ENCODE results near the gene PXN.

The PXN gene

GRCh38 chr12:120265473-120266179 lies at the start of gene PXN:
Gene PXN (minus strand): TSS chr12:120265730. CDS start chr12:120265629, 101 bp downstream.
- peak; percentile 93 for DNase-seq

- DNase-seq: no peak
Measured at GRCh38 chr12:120314220-120314619, 48.7 kb upstream of the PXN start.

DNA sequence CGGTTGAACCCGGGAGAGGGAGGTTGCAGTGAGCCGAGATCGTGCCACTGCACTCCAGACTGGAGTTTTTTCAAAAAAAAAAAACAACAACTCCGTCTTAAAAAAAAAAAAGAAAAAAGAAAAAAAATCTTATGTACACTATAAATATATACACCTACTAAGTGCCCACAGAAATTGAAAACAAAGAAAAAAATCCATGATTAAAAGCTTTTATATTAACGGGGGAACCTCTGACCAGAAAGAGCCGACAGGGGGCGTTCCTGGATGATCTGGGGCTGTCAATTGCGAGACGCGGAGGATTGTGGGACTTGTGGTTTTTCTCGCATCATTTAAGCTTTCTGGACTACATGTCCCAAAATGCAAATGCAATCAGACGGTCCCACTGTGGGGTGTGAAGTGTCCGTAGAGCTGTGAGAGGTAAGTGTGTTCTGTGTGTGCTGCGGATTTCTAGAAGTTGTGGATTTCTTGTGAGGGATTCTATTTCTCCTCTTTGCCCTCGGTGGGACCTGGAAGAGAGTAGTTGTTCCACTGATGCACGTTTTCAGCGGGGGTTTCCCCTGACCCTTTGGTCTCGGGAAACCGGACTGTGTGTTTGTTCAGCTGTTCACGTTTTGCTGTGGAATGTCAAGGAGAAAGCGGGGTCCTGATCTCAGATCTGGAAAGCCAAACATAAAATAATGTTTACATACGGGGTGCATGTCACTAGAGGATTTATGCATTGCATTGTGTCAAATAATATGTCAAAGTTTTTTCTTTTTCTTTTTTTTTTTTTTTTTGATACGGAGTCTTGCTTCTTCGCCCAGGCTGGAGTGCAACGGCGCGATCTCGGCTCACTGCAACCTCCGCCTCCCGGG lies 36.7 kb upstream of the PXN start, which contains the start of gene SIRT4:
SIRT4 (plus strand) TSS at position 360 of the 854 bp plus-strand sequence. CDS start 1,241 bp downstream, outside the sequence.
- DNase-seq: peak; percentile 88

- DNase-seq: peak; percentile 63
Measured at GRCh38 chr12:120292661-120293531, 27.4 kb upstream of the PXN start, which contains the start of gene RNU4-1. Gene RNU4-1 (minus strand): TSS chr12:120293237.

DNA sequence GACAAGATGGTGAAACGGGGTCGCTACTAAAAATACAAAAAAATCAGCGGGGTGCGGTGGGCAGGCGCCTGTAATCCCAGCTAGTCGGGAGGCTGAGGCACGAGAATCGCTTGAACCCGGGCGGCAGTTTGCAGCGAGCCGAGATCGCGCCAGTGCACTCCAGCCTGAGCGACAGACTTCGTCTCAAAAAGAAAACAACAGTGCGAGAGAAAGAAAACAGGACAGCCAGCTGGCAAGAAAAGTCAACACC lies 26.8 kb upstream of the PXN start:
- DNase-seq: no peak

DNA sequence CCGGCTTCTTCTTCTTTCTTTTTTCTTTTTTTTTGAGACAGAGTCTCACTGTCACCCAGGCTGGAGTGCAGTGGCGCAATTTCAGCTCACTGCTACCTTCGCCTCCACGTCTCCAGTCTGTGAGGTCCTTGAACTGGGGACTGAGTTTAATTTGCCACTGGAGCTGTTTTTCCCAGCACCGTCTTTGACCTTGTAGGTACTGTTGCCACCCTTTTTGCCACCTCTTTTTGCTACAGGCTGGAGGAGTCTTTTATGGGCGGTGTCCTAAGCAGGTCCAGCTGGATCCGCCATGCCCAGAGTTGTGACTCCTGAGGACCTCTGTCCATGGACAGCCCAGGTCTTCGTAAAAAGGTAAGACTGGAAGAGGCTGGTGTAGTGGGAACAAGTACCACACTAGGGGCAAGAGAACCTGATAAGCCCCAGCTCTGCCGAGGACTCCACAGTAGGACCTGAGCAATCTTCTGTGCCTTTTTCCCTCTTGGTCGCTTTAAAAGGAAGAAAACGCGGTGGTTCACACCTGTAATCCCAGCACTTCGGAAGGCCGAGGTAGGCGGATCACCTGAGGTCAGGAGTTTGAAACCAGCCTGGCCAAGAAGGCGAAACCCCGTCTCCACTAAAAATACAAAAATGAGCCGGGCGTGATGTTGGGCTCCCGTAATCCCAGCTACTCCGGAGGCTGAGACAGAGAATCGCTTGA lies 25.2 kb upstream of the PXN start:
- DNase-seq: peak; percentile 18

DNA sequence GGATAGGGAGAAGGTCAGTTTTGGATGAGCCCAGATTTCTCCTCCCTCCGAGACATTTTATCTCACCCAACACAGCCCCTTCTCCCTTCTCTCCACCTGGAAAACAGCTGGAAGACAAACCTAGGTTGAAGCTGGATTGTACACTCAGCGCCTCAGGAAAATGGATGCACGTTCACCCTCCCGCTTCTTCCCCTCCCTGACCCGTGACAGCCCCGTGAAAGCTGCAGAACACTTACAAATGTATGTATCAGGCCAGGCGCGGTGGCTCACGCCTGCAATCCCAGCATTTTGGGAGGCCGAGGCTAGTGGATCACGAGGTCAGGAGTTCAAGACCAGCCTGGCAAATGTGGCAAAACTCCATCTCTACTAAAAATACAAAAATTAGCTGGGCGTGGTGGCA lies 22.0 kb upstream of the PXN start:
- DNase-seq: no peak

- no peak for DNase-seq
Measured at GRCh38 chr12:120286768-120287490, 21.4 kb upstream of the PXN start.

DNA sequence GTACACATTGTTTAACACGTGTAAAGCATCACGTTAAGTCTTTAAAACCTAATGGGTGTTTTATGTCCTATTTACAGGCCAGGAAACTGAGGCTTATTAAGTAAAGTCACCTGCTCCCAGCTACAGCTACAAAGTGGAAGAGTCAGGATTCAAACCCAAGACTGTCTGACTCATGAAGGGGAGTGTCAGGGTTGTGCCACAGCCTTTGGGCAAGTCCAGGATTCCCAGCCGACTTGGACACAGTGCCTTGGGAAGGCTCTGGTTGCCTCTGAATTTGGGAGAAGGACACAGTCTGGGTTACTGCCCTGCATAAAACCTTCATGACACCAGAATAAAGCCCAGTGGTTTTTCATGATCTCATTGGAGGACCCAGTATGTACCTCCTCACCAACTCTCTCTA lies 18.9 kb upstream of the PXN start:
- no peak for DNase-seq

GRCh38 chr12:120283318-120283717 lies 17.8 kb upstream of the PXN start:
- DNase-seq: no peak

GRCh38 chr12:120278137-120279069 lies 12.9 kb upstream of the PXN start:
- no peak for DNase-seq

DNA sequence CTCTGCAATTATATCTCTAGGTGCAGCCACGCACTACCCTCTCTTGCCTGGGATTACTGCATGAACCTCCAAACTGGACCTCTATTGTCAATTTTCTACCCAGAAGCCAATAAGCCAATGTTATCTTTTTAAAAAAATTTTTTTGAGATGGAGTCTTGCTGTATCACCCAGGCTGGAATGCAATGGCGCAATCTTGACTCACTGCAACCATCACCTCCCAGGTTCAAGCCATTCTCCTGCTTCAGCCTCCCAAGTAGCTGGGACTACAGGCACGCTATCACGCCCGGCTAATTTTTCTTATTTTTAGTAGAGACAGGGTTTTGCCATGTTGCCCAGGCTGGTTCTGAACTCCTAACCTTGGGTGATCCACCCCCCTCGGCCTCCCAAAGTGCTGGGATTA lies 11.2 kb upstream of the PXN start:
- DNase-seq: no peak

GRCh38 chr12:120267736-120268135 lies 2.2 kb upstream of the PXN start:
- DNase-seq: no peak

DNA sequence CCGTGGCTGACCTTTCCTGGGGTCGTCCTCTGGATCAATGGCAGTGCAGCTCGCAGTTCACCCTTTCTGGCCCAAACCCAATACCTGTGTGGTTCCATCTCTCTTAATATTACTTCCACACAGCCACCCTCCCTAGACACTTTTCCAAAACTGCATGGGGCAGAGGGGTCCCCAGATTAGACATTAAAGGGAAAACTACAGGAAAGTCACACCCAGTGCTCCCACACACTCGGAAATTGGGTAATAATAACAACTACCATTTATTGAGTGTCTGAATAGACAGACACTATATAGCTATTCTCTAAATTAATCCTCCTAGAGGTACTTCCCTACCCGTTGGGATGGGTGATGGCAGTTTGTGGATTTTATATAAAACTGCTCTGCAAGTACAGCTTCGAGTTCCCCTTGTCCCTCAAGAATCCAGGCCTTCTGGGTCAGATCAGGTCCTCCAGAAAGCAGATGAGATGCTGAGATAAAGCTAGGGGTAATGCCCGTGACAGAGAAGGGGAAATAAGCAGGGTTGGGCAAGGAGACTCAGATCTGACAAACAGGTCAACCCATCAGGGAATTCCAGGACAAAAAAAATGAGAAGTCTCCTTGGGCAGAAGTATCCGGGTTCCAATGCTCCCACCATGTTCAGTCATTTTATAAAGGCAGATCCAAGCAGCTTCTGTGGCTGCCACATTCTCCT lies 795 bp upstream of the PXN start:
- DNase-seq: no peak

GRCh38 chr12:120264904-120265472 lies 542 bp downstream of the PXN start:
- DNase-seq: no peak

DNA sequence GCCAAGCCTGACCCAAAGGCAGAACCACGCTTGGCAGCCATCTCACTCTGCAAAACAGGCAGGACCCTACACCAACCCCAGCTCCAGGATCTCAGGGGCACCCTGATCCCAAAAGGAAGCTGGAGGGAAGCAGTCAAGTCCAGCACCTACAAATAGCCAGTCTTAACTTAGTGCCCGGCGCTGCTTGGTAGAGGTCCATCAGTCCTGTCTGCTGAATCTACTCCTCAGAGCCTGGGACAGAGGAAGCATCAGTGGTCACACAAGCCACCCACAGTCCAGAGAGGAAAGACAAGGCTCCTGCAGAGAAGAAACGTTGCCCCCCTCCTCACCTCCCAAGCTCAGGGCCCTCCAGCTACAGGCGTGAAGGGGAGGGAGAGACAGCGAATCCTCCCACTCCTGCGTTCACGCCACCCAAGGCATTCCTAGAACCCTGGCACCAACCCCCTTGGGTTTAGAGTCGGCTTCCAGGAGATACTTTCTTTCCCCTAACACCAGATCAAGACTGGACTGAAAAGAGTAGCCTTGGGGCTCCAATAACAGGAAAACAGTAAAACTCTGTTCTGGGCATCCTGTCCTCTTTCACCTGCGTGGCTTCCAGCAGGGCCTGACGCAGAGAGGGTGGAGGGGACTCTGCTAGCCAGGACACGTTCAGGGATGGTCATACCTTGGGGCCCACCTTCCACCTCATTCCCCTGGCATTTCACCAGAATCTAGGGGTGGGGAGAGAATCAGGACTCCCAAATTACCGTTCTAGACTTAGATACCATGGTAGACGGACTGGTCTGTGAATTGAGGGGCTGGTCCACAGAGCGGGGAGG lies 1.2 kb downstream of the PXN start:
- DNase-seq: no peak

DNA sequence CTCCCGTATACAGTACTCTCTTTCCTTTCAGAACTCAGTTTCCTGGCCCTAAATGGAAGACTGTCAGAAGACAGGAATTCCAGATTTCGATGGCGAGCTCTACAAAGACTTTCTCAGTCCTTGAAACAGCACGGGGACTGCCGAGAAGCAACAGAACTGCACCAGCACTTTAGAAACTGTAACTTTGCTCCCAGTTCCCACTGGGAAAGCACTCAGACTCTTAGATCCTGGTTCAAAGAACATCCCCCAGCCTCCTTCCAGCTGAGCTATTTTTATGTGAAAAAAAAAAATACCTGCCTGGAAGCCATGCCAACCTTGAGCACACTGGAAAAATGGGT lies 1.8 kb downstream of the PXN start:
- no peak for DNase-seq

DNA sequence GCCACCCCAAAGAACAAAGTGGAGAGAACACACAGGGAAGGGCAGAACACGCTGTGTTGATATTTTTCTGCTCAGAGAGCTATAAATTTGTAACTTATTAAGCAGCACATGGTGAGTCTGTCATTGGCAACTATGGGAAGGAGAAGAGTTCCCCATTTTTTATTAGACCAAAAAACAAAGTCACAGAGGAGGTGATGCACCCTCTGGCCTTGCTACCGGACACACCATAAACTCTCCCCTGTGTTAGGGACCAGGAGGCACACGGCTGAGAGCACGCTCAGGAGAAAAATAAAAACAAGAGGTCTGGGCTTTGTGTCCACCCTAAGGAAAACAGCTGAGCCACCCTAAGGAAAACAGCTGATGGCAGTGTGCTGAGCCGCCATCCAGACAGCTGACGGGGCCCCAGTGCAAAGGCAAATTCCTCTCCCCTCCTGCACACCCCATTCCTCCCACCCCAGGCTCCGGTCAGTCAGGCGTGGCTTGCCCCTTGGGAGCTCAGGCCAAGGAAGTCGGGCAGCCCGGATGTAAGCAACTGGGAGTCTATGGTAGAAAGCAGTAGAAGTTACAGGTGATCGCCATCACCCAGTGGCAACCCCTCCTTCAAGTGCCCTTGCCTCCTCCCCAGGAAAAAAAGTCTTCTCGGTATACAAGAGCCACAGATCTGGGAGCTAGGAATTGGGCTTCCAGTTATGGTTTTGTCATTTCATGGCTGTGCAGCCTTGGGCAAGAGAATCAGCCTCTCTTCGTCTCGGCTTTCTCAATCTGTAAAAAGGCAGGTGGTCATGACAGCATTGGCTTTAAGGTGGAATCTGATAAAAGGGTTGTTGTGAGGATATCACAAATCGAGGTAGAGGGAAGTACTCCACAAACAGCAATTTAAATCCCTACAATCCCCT lies 2.4 kb downstream of the PXN start:
- DNase-seq: no peak

Measured in activated CD8-positive, alpha-beta memory T cell treated with anti-CD3 and anti-CD28 coated beads, Interleukin-2, amount 50 U/mL, for 4 hours (primary cell).